PFSK-1 (cell line): ENCODE measurements around the gene AFDN.

Experiments
- POLR2AphosphoS5 ChIP-seq: IDR thresholded peaks from 2 replicates; pipeline ENCODE4 v1.6.1; 2012; ENCODE audit warnings: low read depth, mild to moderate bottlenecking, control low read depth, low read length, moderate library complexity
- SIN3A ChIP-seq: IDR thresholded peaks from 2 replicates; pipeline ENCODE4 v1.6.1; 2012; ENCODE audit warnings: mild to moderate bottlenecking, low read length, moderate library complexity, borderline replicate concordance; ENCODE audit not compliant: insufficient read depth

GRCh38 chr6:167949121-167949684, 122.5 kb downstream of the AFDN start:
- no peak for TF ChIP-seq SIN3A
- TF ChIP-seq POLR2AphosphoS5: no peak
